Body of pancreas (tissue), 4 donors: Measurements from ENCODE around the gene TASOR2. TPM values are rescaled to one million over a fixed set of nuclear protein-coding genes. Genes with fewer than 3 reads are reported as not detected.

ENCODE experiments used
- ATAC-seq: fragments of 150-250 bp; one replicate; pipeline ENCODE4 v1.9.1; 2016
- DNase-seq, 4 donors: peaks; one replicate each; pipeline ENCODE4 v3.0.0-alpha.2; 2019
- H3K27ac ChIP-seq, 4 donors: fragments of 200-600 bp; sonication (generic); 1 replicate in 3 of 4; 2 replicates in 1 of 4; pipeline versions ENCODE4 v1.5.1 to v1.6.1; 2016 to 2019; ENCODE audit warnings: mild to moderate bottlenecking in 1 of 4, mixed read lengths in 1 of 4, moderate library complexity in 1 of 4
- H3K27me3 ChIP-seq, 2 donors: fragments of 200-600 bp; sonication (generic); one replicate each; pipeline ENCODE4 v1.6.0; 2016; ENCODE audit warnings: mild to moderate bottlenecking in 1 of 2
- H3K36me3 ChIP-seq, 2 donors: fragments of 200-600 bp; sonication (generic); replicated peaks in 1 of 2; 2 replicates each; pipeline ENCODE4 v1.5.1; 2016; ENCODE audit warnings: low read depth in 2 of 2; ENCODE audit not compliant: insufficient read depth in 1 of 2
- H3K4me1 ChIP-seq: fragments of 200-600 bp; sonication (generic); one replicate; pipeline ENCODE4 v1.6.0; 2016
- H3K4me3 ChIP-seq, 2 donors: fragments of 200-600 bp; sonication (generic); 1 replicate in 1 of 2; 2 replicates in 1 of 2; pipeline ENCODE4 v1.5.1; 2016 to 2019
- H3K9me3 ChIP-seq, 3 donors: fragments of 200-600 bp; sonication (generic); 1 replicate in 2 of 3; 2 replicates in 1 of 3; pipeline ENCODE4 v1.5.1; 2016
- POLR2A ChIP-seq, 3 donors: fragments of 450-650 bp; IDR thresholded peaks; one replicate each; pipeline ENCODE4 v1.6.1; 2016; ENCODE audit warnings: antibody characterized with exemption in 3 of 3, mild to moderate bottlenecking in 2 of 3
- WGBS, 2 donors: methylation state at CpG; one replicate each; pipeline ENCODE4 v1.1.5; 2017; 5-methylcytosine and 5-hydroxymethylcytosine counted together
- intact Hi-C: fragments of 100-400 bp; cut with DNase I; formaldehyde crosslinking; loops from one replicate; pipeline ENCODE4 v1.15.1; 2023
- total RNA-seq, 2 donors: library from RNA; depleted of rRNA; stranded (reverse); fragments of >200 nt; gene quantifications; one replicate each; pipeline ENCODE4 v1.1.0, GENCODE V29; 2016
- TF ChIP-seq, protein P1 (sequence below), 7 experiments: fragments of 450-650 bp in 4 of 7; fragments of 200-600 bp in 3 of 7; sonication (generic) in 3 of 7; IDR thresholded peaks; one replicate each; pipeline ENCODE4 v1.5.1; 2016 to 2019; ENCODE audit warnings: antibody characterized with exemption in 7 of 7

The TASOR2 gene
- total RNA-seq, 2 donors from 2014 or later = 47.2 to 114 TPM

DNA sequence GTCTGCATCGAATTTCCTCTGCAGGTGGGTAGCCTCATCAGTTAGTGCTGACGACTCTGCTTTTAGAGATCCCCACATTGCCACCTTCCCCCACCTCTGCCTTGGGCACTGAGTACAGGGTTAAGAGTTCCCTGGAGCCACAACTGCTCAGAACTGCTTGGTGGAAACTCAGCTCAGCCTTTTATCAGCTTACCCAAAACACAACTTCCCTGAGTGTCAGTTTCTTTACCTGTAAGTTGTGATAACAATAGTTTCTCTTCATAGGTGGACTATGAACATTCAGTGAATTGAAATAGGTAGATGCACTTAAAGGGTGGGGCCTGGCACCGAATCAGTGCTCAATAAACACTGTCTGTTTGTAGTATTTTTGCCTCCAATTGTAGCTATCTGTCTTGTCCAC, 29.5 kb upstream of the TASOR2 start:
- peaks cover 7% of the 10 kb centered on the region for H3K4me1 ChIP-seq

DNA sequence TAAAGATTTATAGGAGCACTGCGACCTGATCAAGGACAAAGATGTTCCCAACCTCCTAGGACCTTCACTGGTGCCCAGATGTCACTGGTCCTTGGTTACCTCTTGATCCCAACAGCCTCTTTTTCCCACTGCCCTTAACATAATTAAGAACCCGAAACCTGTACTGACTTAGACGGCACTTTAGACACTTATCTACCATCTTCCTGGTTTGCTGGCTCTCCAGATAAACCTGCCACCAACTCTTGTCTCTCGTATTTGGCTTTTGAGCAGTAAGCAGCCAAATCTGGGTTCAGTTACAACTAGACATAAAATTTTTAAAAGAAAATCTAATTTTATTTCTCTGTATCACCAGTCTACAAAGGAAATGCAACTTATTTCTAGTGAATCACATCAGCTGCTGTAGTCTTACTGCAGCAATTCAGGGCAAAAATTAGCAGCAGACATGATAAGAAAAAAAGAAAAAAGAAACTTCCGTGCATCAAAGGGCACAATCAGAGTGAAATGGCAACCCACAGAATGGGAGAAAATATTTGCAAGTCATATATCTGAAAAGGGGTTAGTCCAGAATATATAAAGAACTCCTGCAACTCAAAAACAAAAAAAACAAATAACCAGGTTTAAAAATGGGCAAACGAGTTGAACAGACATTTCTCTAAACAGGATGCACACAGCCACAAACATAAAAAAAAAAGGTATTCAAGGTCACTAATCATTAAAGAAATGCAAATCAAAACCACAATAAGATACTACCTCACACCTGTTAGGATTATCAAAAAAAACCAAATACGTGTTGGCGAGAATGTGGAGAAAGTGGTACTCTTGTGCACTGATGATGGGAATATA, 27.7 kb upstream of the TASOR2 start:
- WGBS, 2 donors = 78 to 86% methylated on average over 8 of the region's 8 CpGs
- intact Hi-C loops = no loop called here
- H3K27me3 ChIP-seq = no peaks in the 10 kb centered on the region
- TF ChIP-seq POLR2A (IDR thresholded peaks at IDR 0.05) = no peak
- TF ChIP-seq, protein P1, sequence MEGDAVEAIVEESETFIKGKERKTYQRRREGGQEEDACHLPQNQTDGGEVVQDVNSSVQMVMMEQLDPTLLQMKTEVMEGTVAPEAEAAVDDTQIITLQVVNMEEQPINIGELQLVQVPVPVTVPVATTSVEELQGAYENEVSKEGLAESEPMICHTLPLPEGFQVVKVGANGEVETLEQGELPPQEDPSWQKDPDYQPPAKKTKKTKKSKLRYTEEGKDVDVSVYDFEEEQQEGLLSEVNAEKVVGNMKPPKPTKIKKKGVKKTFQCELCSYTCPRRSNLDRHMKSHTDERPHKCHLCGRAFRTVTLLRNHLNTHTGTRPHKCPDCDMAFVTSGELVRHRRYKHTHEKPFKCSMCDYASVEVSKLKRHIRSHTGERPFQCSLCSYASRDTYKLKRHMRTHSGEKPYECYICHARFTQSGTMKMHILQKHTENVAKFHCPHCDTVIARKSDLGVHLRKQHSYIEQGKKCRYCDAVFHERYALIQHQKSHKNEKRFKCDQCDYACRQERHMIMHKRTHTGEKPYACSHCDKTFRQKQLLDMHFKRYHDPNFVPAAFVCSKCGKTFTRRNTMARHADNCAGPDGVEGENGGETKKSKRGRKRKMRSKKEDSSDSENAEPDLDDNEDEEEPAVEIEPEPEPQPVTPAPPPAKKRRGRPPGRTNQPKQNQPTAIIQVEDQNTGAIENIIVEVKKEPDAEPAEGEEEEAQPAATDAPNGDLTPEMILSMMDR (IDR thresholded peaks at IDR 0.05) = no peak
- no peak for ATAC-seq
- DNase-seq = no peak
- no peak overlapping the region for H3K27ac ChIP-seq
- no peaks in the 10 kb centered on the region for H3K36me3 ChIP-seq
- H3K4me1 ChIP-seq = peaks cover 14% of the 10 kb centered on the region
- no peak overlapping the region for H3K4me3 ChIP-seq
- H3K9me3 ChIP-seq = no peaks in the 10 kb centered on the region

More for the DNA sequence above, 29.5 kb upstream of the TASOR2 start:
- H3K9me3 ChIP-seq = no peaks in the 10 kb centered on the region
- H3K4me3 ChIP-seq = no peak overlapping the region
- DNase-seq (no peak), ATAC-seq (no peak)
- H3K36me3 ChIP-seq = peaks cover 2 to 8% of the 10 kb centered on the region in 2 donors
- H3K27ac ChIP-seq = no peak overlapping the region
- H3K27me3 ChIP-seq = no peaks in the 10 kb centered on the region
- intact Hi-C loops = no loop called here
- WGBS, 2 donors = 70 to 75% methylated on average over 3 of the region's 3 CpGs
- TF ChIP-seq, protein P1 (IDR thresholded peaks at IDR 0.05) = no peak
- TF ChIP-seq POLR2A (IDR thresholded peaks at IDR 0.05) = no peak

DNA sequence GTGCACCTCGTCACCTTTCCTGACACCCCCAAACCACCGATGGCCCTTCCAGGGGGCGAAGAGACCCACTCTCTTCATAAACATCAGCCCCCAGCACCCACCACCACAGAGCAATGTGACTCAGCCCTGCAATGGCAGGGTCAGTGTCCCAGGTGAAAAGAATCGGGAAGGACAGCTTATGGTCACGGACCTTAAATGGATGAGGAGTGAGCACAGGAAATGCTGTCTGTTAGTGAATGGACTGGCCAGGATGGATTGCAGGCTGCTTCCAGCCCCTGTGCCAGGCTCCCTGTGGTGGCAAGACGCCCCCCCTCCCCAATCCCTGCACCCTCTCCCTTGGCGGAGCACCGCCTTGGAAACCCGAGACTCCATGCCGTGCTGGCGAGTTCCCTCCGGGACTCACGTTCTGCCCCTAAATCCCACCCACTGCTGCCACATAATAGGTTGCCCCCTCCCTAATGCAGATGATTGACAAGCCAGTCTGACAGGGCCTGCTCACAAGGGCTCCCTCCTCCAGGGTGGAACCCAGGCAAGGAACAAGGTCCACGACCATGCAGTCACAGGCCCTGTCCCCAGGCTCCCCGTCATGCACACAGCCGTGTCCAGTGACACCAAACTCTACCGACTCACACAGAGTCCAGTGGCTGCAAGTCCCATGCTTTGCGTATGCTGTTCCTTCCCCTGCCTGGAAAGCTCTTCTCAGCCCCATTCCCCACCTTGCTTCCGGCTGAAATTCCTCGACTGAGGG, 25.6 kb upstream of the TASOR2 start:
- Histone ChIP-seq H3K4me1 (peaks cover 22% of the 10 kb centered on the region), H3K36me3 (no peaks in the 10 kb centered on the region), H3K27me3 (no peaks in the 10 kb centered on the region), H3K4me3 (no peak overlapping the region), H3K9me3 (no peaks in the 10 kb centered on the region), H3K27ac (no peak overlapping the region)
- TF ChIP-seq POLR2A (IDR thresholded peaks at IDR 0.05) = no peak
- TF ChIP-seq, protein P1 (IDR thresholded peaks at IDR 0.05) = no peak
- ATAC-seq = no peak
- intact Hi-C loops = no loop called here
- DNase-seq = no peak
- 87 to 88% methylated on average over 9 to 20 of the region's 20 CpGs for WGBS, 2 donors

DNA sequence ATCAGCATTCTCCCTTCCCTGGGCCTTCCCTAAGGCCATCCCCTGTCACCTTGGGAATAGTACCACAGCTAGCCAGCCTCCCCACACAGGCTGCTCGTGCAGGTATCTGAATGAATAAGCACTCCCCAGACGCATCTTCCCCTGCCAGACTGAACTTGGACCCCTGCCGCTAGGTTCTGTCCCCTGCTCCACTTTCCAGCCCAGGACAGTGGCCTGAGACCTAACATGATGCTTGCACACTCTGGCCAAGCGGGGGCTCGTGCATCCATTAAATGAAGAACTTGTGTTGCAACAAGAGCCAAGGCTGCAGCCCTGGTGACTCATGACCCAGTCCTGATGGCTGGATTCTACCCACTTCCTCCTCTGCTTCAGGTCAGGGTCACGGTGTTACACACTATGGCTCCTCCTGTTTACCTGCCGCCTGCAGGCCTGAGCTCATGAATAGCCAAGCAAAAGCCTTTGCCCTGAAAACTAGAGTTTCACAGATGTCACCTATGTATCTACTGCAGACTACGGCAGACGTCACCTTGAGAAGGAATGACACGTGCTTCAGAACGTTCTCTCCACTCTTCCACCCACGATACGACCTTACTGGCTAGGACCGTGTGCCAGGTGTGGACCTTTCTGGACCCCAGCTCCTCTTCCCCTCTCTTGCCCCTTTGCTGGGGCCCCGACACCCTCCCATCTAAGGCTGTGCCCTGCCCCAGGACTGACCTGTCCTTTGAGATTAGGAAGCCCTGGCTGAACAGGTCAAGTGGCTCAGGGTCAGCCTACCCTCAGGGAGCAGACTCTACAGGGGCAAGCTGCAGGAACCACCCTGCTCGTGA, 24.7 kb upstream of the TASOR2 start:
- intact Hi-C loops = no loop called here
- no peaks in the 10 kb centered on the region for H3K36me3 ChIP-seq
- TF ChIP-seq POLR2A (IDR thresholded peaks at IDR 0.05) = no peak
- TF ChIP-seq, protein P1 (IDR thresholded peaks at IDR 0.05) = peak in 1 of 7 experiments; percentile 14
- H3K9me3 ChIP-seq = no peaks in the 10 kb centered on the region
- 60 to 69% methylated on average over 16 of the region's 16 CpGs for WGBS, 2 donors
- ATAC-seq = peak; percentile 83
- no peaks in the 10 kb centered on the region for H3K27me3 ChIP-seq
- DNase-seq = peak; percentile 39 to 76 (median 58)
- no peak overlapping the region for H3K4me3 ChIP-seq
- no peak overlapping the region for H3K27ac ChIP-seq
- H3K4me1 ChIP-seq = peaks cover 28% of the 10 kb centered on the region
